Left renal cortex interstitium (tissue), 4 donors: ENCODE results near the gene DLGAP1. TPM values are rescaled to one million over a fixed set of nuclear protein-coding genes. Genes with fewer than 3 reads are reported as not detected.

Source experiments
- DNase-seq, 4 donors: peaks; one replicate each; pipeline ENCODE4 v3.0.0-alpha.2; 2013; ENCODE audit warnings: low read depth in 4 of 4, low spot score in 2 of 4, missing footprints in 1 of 4
- polyA plus RNA-seq, 4 donors: library from polyadenylated mRNA; unstranded; fragments of 120-200 nt; gene quantifications; one replicate each; pipeline ENCODE4 v1.2.1, GENCODE V29; 2013; ENCODE audit not compliant: insufficient read length in 4 of 4

DLGAP1 gene
- polyA plus RNA-seq, 4 donors: 4.1 to 5.3 (median 4.9) TPM

DNA sequence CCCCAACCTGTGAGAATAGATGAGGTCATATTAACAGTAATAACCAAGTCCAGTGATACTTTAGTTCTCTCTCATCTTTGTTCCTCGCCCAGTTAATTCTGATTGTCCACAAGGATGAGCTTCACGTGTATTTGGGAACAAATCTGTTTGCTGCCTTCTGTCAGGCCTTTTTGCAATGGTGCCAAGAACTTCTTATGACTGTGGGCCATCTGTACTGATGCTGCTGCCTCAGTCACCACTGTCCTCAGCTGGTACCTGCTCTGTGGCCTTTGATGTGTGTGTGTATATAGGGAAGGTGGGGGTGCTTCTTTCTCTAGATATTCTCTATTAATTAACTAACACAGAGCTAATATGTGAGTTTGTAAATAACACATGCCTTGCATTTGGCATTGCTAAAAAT is 612.3 kb downstream of the DLGAP1 start:
- DNase-seq: no peak

DNA sequence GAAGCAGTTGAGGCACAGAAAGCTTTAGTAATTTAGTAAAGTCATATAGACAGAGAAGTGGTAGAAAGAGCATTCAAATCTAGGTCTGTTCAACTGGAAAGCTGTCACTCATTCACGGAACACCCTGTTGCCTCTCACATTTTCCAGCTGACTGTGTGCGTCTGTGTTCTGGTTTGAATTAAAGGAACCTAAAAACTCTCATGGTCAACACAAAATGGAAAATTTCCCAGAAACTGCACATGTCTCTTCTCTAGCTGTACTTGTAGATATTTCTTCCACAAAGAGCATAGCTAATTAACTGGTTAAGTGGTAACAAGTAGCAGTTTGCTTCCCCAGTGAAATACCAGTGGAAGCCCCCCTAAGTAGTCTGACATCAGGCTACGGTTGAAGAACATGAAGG is 614.3 kb downstream of the DLGAP1 start:
- no peak for DNase-seq

DNA sequence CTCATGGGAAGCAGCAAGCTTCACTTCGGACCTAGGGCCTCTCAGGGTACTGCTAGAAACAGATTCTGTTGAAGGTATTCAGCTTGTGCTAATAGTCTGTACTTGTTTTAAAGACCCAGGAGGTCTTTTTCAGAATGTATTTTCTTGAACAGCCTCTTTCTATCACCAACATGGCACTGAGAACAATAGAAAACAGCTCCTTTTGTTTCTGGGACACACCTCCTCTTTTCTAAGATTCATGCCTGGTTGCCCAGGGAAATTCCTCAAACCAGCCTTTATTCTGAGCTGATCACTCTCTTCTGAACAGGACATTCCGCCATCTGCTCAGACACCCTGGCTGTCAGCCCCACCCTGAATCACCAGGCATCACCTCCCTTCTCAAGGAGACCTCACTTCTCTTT is 615.5 kb downstream of the DLGAP1 start:
- no peak for DNase-seq

DNA sequence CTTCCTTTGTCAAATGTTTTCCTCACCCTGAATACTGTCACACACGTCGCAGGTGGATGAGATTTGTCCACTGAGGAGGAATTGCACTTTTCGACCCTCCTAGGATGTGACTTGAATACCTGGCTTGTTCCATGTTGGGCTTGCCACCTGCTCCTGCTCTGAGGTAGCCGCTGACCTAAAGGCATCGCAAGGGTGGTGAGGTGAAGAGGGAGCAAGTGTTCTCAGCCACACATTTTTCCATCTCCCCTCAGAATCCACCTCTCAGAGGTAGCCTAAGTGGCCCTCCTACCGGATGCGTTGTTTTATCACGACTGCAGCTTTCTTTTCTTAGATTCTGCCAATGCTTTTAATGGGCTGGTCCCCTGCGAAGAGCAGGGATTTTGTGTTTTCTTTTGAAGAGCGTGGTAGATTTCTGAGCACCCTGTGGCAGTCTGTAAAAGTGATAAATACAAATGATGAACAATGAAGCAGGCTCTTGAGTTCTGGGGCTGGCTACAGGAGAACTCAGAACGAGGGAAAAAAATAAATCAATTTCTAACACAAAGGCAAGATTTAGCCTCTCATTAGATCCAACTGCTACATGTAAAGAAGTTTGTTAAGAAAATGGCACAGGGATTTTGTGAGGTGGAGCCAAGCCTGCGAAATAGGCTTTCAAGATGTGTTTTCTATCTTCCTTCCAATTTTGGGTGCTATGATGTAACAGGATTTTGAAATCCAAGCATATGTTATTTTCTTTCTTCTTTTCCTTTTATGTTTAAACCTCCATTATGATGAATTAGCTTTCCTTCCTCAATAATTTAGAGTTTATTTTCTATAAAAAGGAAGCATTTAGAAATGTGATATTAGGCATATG is 618.4 kb downstream of the DLGAP1 start:
- DNase-seq: no peak

DNA sequence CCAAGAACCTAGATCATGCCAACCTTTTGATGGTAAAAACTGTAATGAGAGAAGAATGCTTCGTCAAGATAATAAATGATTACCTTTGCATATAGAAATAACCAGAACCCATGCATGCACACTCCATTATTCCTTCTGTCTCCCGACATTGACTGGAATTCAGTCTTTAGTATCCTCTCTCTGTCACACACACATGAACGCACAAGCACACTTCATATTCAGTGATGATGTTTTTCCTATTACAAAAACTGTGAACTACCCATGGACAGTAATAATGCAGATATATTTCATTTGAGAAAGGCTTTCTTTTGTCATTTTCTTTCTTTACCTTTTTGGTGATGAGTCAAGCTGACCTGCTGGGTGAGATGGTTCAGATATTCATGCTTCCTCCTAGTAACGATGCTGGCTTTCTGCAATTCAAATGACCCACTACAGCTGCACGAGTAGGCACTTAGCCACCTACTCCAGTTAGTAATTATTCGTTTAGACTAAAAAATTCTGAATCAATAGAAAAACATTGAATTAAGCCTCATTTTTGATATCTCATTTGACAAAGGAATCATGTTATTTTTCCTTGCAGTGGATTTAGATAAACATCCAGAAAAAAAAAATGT is 623.0 kb downstream of the DLGAP1 start:
- DNase-seq: no peak

DNA sequence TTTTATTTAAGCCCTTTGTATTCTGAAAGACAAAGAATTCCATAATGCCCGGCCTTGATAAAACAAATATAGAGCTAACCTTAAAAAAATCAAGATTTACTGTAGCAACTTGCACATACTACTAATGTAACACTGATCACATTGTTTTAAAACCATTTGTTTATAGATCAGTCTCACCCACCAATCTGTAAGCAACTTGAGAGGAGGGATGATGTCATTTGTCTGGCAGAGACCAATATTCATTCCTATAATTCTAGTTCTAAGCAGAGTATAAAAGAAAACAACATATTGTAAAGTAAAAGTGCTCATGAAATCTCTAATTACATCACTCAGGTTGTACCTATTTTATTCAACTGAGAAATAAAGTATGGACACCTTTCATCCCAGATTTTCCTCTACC is 624.5 kb downstream of the DLGAP1 start:
- DNase-seq: no peak

DNA sequence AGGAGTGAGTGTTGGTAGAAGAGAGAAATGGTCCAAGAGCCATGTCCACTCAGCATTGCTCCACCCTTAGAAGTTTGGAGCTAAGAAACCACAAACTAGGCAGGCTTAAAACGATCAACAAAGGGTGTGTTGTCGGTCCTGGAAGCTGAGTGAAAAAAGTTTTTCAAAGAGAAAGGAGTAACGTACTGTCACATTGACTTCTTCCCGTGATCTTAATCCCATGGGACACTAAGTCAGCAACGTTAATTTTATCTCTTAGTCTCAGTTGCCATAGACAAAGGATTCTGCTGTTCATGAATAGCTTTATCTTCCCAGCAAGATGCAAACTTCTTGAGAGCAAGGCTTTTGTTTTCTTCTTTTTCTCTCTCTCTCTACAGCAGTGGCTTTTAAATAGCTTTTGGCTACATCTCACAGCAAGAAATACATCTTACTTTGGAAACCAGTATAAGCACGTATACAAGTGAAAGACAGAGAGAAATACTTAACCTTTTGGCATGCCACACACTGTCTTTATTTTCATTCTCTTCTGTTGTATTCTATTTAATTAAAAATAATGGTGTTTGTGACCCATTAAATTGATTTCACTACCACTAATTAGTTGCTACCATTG is 627.8 kb downstream of the DLGAP1 start:
- no peak for DNase-seq

DNA sequence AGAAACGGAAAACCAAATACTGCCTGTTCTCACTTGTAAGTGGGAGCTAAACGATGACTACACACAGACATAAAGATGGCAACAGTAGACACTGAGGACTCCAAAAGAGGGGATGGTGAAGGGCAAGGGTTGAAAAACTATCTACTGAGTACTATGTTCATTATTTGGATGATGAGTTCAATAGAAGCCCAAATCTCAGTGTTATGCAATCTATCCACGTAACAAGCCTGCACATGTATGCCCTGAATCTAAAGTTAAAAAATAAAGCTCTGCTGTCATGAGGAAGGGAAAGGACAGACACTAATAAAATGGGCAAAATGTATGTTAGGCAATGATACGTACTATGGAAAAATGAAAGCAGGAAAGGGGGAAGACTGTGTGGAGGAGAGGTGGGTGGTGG is 629.1 kb downstream of the DLGAP1 start:
- DNase-seq: no peak

DNA sequence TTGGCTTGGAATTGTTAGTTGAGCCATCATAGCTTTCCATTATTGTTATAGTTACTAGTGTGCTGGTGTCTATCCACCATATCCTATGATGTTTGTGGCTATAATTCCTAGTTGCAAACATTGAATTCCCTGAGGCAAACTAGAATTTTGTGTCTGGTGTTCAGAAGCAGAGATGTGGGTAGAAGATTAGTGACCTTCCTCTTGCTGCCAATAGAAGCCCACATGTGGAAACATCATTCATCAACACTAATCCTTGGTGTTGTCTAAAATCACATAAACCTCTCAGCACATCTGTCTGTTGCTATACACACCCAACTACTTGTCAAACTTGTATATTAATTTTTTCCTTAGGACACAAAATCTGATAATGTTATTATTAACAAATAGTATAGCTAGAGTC is 631.0 kb downstream of the DLGAP1 start:
- no peak for DNase-seq

DNA sequence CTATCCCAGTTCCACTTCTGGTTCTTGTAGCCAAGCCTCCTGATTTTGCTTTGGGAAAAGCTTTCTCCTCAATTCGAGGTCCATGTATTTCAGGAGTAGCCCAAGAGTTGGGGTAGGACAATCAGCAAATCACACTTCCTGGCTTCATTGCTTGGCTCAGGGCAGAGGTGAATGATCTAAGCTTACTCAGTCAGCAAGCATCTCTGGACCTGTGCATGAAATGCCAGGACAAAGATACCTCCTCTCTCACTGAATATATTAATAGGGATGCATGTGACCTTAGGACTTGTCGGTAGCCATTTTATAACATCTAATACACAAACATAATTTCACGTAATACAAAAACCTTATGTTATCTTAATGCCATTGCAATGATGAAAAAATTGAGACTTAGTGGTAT is 632.0 kb downstream of the DLGAP1 start:
- DNase-seq: no peak

DNA sequence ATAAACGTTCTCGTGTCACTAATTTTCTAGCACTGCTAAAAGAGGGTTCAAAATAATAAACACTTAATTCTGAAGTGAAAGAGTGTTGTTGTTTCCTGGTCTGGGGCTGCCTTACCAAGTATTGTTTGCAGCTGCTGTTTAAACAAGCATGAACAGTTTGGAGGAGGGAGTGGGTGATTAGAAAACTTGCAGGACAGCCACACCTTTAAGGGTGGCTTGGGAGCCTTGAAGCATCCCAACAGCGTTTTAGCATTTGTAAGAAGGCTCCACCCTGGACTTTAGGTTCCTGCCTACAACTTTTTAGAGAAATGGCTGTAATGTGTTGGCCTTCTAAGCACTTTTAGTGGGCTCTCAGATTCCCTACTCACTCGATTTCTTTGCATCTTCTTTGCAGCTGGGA is 633.6 kb downstream of the DLGAP1 start:
- no peak for DNase-seq

DNA sequence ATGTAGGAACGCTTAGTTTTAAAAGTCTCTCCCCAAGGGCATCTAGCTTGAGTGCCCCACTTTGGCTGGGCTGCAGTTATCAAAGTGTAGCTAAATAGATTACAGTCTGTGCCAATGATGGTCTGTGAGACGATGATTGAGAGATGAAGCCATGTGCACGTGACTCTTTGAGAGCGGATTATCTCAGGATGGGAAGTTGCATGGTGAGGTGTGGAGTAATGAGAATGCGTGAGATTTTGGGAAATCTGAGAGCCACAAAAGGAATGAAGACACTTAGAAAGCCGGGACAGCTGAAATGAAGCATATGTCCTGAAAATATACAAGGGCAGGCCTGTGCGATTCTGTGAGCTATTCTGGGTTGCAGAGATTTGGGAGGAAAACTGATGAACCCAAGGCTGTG is 635.1 kb downstream of the DLGAP1 start:
- DNase-seq: no peak

DNA sequence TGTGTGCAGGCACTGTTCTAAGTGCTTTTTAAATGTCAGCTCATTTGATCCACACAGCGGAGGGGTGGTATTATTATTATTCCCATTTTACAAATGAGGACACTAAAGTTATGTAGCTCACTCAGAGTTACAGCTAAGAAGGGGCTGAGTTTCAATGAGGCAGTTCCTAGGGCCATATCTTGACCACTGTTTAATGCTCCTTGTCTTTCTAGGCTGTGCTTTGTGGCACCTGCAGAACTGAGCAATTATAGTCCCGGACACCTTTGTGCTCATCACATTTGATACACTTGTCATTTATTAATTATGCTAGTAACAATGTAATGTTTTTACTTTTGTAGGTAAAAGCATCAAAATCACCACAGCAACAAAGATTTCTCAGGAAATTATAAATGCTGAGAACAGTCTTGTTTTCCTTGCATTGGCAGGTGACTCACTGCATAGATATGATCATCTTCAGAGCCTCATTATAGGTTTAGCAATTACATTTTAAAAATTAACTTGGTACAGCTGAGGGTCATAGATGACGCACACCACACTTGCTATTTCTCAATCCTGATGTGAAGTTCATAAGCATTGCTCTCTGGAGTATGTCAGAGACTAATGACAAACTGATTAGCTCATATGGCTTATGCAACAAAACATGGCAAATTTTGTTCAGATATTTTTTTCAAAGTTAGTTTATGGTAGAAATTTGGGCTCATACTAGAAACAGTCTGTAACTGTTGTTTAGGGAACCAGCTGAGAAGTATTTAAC is 638.3 kb downstream of the DLGAP1 start:
- DNase-seq: no peak

DNA sequence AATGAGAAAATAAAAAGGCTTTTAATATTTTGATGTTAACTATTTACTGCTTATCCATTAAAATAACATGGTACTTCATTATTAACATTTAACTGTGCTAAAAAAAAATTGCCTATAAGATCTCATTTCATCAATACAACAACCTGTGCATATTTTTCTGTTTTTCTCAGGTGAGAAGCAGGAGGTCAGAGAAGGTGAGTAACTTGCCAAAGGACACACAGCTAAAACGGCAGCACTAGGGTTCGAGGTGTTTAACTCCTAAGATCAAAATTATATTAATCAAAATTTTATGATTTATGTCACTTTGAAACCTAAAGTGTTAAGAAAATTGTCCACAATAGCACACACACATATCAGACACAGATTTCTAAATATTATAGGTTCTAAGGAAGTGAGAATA is 639.1 kb downstream of the DLGAP1 start:
- DNase-seq: no peak

DNA sequence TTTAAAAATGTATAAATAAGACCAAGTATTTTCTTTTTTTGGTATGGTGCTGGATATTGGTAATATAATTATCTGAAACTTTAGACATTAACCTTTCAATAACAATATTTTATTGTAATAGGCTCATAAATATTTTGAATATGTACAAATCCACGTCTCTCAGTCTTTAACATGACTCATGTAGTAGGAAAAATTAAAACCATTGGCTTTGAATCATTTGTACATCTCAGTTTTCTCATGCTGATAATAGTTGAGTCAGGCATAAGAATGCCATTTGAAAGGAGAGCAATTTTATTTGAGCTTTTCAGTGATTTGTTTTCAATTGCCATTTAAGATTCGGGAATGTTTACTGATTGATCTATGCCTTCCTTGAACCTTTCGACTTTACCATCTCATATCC is 640.3 kb downstream of the DLGAP1 start:
- no peak for DNase-seq

DNA sequence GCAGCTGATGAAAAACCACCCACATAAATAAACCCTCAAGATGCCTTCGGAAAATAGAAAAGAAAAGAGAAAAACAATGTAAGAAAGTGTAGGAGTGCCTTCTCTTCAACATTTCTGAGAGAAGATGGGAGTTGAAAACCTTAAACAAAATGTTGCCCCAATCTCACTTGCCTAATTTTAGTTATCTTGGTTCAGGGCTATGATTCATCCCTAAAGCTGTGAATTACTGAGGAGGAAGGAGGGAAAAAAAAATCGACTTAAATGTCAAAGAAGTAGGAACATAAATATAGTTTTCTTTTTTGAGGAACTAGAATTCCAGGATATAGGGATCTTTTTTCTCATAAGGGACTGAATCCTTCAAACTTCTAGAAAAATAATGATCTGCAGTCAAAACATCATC is 644.8 kb downstream of the DLGAP1 start:
- DNase-seq: no peak

DNA sequence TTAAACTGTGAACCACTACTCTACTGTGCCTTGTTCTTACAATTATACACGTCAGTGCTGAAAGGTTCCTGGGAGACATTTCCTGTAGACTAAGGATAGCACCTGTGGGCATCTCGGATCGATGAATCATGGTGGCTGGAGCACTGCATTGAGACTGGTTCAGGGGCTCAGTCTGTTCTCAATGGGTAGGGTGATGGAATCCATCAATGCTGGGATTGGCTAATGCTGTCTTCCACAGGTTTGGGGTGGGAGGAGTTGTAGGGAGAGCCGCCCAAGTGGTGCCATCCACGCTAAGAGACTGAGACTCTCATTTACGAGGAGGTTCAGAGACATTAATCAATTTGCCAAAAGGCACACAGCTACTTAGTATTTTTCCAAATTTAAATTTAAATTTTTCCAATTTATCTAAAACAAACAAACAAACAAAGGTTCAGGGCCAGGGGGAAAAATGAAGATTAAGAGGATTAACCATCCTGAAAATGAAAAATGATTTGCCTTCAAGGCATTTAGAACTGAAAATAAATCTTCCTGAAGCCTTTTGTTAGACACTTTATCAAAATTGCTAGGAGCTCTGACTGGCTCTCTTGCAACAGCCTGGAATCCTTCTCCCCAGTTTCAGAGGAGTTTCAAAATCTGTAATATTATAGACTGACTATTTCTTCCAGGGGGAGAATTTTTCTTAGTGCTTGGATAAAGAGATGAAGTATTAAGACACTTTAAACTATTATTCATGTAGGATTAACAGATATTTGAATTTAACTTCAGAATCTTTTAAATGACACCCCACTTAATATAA is 645.9 kb downstream of the DLGAP1 start:
- DNase-seq: no peak

DNA sequence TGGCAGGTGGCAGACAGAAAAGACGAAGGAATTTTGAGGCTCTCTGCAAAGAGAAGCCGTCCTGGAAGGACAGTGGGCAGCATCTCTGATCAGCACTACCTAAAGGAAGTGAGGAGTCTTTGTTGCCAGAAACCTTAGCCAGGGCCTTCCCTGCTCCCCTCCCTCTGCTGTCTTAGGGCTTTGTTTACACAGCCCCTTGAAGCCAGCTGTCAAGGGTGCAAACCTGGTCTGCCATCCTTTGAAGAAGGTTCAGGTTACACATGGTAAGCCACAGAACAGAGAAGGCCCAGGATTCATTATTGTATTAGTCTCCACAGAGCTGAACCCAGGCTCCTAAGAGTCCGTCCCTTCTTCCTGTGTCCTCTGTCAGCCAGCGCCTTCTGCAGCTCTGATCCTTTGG is 648.5 kb downstream of the DLGAP1 start:
- no peak for DNase-seq

DNA sequence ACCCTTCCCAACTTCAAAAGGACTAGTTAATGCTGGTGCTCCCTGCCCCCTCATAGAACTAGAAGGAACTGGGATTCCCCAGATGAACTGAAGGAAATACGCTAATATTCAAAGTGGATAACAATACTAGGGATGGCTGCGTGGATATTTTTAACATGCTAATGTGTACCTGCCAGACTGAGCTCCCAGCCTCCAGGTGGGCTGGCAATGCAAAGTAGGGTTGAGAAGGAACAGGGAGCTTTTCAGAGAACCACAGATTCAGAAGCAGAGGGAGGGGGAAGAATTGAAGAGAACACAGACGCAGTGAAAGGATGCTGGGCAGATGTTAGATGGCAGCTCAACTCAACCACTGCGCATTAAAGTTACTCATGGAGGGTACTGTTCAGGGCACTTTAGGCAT is 650.8 kb downstream of the DLGAP1 start:
- no peak for DNase-seq

DNA sequence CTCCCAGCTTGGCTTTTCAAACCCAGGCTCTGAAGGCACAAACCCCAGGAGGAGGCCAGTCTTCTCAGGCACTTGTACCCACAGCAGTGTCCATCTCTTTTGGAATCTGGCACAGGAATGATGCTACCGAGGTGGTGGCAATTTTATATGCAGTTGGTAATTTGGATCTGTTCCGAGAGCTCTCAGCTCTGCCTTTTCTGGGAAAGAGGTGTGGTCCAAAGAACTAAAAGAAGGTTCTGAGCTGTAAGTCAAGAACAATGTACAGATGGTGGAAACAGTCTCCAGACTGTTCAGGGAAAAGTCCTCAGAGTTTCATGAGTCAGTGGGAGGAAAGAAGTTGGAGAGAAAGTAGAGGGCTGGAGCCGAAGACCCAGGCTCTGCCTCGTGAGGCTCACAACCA is 651.8 kb downstream of the DLGAP1 start:
- DNase-seq: no peak

DNA sequence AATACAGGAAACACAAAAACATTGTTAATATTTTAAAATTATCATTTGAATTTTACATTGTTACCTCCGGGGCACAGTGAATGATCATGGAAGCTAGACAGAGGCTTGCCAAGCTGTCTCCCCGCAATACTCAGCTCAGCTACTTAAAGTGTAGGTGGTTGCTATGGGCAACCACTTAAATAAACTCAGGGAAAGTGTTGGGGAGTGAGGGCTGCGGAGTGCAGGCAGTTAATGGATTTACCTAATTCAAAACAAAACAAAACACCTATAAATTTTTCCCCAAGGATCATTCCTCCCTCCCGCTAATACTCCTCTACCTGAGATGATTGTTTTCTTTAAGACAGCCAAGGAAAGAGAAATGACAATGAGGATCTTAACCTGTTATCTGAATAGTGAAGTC is 655.6 kb downstream of the DLGAP1 start:
- DNase-seq: no peak
